D721Med (cell line): ENCODE results near the gene BCORL1.

Experiments
- DNase-seq: peaks from one replicate; pipeline ENCODE4 v3.0.0; 2011; ENCODE audit warnings: low spot score; ENCODE audit not compliant: insufficient read length
- FAIRE-seq: peaks from 2 replicates; lab custom pipeline; 2011; peaks lifted over from hg19 to GRCh38; lab: Jason Lieb, UNC
- TF ChIP-seq, protein P1 (sequence below): IDR thresholded peaks from 2 replicates; pipeline ENCODE4 v1.5.1; 2012; ENCODE audit warnings: mild to moderate bottlenecking, control low read depth; ENCODE audit not compliant: insufficient read depth; ENCODE audit errors: missing control alignments

The BCORL1 gene, protein sequence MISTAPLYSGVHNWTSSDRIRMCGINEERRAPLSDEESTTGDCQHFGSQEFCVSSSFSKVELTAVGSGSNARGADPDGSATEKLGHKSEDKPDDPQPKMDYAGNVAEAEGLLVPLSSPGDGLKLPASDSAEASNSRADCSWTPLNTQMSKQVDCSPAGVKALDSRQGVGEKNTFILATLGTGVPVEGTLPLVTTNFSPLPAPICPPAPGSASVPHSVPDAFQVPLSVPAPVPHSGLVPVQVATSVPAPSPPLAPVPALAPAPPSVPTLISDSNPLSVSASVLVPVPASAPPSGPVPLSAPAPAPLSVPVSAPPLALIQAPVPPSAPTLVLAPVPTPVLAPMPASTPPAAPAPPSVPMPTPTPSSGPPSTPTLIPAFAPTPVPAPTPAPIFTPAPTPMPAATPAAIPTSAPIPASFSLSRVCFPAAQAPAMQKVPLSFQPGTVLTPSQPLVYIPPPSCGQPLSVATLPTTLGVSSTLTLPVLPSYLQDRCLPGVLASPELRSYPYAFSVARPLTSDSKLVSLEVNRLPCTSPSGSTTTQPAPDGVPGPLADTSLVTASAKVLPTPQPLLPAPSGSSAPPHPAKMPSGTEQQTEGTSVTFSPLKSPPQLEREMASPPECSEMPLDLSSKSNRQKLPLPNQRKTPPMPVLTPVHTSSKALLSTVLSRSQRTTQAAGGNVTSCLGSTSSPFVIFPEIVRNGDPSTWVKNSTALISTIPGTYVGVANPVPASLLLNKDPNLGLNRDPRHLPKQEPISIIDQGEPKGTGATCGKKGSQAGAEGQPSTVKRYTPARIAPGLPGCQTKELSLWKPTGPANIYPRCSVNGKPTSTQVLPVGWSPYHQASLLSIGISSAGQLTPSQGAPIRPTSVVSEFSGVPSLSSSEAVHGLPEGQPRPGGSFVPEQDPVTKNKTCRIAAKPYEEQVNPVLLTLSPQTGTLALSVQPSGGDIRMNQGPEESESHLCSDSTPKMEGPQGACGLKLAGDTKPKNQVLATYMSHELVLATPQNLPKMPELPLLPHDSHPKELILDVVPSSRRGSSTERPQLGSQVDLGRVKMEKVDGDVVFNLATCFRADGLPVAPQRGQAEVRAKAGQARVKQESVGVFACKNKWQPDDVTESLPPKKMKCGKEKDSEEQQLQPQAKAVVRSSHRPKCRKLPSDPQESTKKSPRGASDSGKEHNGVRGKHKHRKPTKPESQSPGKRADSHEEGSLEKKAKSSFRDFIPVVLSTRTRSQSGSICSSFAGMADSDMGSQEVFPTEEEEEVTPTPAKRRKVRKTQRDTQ (N-terminal part only)

DNA sequence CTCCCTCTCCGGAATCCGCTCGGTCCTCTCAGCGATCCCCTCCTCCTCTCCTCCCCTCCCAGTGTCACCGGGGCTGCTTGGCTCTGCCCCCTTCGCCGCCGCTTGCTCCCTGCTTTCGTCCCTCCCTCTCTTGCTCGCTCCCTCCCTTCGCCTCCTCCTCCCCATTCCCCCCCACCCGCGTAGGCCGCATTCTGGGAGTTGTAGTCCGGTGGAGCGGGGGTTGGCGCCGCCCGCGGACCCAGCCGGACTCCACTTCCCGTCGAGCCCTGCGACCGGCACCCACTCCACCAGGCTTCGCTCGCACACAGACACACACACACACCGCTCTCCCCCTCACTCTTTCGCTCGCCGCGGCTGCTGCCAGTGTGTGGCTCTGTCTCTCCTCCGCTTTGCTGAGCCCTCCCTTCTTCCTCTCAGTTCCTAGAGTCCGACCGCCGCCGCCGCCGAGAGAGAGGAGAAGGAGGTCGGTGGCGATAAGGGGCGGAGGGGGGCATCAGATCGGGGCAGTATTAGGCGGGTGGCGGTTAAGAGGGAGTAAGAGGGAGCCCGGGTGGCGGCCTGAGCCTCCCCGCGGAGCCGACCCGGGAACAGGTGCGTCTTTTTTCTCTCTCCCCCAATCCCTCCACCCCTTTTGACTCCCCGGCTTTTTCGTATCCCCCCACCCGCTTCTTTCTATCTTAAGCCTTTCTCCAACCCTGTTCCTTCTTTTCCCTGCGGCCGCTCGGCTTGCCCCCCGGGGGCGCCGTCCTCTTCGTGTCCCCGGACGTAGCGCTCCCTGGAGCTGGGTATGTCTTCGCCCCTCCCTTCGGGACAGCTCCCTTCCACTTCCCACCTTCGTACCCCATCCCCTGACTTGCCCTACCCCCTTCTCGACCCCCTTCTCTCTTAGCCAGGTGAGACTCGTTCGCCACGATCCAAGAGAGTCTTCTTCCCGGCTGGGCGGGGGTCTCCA lies at the start of gene BCORL1:
Gene BCORL1, plus strand, starts transcription at position 336 of the 952 bp plus-strand sequence. CDS start 22,597 bp downstream, outside the sequence.
- TF ChIP-seq, protein P1, sequence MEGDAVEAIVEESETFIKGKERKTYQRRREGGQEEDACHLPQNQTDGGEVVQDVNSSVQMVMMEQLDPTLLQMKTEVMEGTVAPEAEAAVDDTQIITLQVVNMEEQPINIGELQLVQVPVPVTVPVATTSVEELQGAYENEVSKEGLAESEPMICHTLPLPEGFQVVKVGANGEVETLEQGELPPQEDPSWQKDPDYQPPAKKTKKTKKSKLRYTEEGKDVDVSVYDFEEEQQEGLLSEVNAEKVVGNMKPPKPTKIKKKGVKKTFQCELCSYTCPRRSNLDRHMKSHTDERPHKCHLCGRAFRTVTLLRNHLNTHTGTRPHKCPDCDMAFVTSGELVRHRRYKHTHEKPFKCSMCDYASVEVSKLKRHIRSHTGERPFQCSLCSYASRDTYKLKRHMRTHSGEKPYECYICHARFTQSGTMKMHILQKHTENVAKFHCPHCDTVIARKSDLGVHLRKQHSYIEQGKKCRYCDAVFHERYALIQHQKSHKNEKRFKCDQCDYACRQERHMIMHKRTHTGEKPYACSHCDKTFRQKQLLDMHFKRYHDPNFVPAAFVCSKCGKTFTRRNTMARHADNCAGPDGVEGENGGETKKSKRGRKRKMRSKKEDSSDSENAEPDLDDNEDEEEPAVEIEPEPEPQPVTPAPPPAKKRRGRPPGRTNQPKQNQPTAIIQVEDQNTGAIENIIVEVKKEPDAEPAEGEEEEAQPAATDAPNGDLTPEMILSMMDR, result no peak
- FAIRE-seq, result no peak
- DNase-seq, result peak; percentile 74

DNA sequence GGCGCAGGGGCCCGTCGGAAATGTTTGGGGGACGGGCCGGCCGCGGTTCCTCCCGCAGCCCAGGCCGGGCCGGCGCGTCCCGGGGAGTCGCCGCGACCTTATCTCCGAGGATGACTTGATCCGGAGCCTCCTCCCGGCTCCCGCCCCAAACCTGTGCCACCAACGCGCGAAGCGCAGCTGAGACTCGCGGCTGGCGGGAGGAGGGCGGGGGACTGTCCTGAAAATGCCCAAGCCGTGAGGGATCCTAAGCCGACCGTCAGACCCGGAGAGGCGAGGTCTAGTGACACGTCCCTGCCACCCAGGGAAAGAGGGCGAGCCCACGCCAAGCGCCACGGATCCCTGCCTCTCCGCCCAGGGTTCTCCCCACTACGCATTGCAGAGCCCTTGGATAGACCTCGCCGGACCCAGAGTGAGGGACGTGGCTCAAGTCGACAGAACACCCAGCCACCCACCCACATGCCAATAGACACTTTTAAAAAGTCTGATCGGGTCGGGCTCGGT lies 49.6 kb upstream of the BCORL1 start:
- TF ChIP-seq, protein P1, result no peak
- no peak for DNase-seq
- FAIRE-seq, result no peak

DNA sequence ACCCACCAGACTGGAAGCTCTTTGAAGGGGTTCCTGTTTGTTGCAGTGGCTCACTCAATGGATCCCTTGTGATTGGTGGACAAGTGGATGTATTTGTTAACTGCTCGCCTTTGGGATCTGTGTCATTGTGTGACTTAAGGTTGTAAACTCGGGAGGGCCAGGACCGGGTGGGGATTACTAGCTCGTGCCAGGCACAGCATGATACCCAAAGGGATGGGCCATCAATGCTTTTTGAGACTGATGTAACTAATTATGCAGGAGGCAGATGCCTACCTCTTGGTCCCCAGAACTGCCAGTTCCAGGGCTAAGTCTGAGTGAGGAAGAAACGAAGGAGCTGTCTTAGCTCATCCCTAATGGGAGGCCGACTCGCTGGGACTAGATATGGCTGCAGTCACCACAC lies 48.7 kb upstream of the BCORL1 start:
- TF ChIP-seq, protein P1, result no peak
- no peak for FAIRE-seq
- DNase-seq, result no peak

DNA sequence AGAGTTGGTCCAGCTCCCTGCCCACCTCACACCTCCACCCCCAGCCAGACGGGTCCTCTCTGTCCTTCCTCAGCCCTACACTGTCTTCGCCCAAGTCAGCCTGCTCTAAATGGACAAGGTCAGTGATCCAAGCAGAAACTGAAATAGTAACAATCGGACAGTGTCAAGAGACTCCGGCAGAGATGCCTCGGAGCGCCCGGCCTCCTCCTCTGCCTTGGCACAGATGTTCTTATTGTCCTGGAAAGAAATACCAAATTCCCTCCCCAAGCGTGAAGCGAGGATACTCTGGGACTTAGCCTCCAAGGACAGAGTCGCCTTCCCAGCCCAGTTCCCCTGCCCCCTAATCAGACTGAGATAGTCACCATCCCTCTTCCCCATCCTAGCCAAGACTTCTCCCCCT lies 48.0 kb upstream of the BCORL1 start:
- no peak for DNase-seq
- no peak for FAIRE-seq
- TF ChIP-seq, protein P1, result no peak

DNA sequence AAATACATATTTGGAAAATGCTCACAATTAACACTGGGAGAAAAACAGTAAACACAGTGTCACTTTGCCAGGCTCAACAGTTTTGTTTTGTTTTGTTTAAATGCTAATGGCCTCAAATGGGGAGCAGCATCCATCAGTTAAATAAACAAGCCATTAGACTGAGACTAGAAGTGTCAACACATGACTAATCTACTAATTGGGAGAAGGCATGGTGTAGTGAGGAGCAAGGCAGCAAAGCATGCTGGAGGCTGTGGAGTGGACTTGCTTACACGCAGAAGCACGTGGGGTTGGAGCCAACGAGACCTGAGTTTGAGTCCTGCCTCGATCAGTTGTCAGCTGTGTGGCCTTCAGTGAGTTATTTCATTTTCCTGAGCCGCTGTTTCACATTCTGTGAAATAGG lies 47.5 kb upstream of the BCORL1 start:
- TF ChIP-seq, protein P1, result no peak
- FAIRE-seq, result no peak

DNA sequence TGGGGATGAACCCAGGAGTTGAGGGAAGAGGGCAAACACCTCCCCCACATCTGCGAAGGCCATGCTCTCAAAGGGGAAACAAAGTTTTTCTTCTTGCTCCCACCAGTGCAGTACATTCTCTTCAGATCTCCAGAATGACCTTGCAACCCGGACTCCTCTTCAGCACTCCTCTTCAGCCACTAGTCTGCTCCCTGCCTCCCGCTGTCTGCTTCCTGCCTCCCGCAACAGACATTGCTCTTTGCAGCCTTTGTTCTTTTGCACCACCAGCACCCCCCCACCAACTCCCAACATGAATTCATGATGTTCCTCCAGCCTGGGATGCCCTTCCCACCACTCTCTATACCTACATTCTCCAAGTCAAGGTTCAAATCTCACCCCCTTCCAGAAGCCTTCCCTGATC lies 44.4 kb upstream of the BCORL1 start:
- FAIRE-seq (no peak), DNase-seq (no peak)
- TF ChIP-seq, protein P1, result no peak

More for the DNA sequence above, 47.5 kb upstream of the BCORL1 start:
- DNase-seq, result no peak
